ENCODE measurements around the gene ARSH. TPM values are rescaled to one million over a fixed set of nuclear protein-coding genes. Genes with fewer than 3 reads are reported as not detected.
"Not testable (repeated sequence)": the region's sequence is repeated elsewhere in the genome, so short reads cannot be mapped to it uniquely, and the experiment has no call there.

ARSH gene, protein sequence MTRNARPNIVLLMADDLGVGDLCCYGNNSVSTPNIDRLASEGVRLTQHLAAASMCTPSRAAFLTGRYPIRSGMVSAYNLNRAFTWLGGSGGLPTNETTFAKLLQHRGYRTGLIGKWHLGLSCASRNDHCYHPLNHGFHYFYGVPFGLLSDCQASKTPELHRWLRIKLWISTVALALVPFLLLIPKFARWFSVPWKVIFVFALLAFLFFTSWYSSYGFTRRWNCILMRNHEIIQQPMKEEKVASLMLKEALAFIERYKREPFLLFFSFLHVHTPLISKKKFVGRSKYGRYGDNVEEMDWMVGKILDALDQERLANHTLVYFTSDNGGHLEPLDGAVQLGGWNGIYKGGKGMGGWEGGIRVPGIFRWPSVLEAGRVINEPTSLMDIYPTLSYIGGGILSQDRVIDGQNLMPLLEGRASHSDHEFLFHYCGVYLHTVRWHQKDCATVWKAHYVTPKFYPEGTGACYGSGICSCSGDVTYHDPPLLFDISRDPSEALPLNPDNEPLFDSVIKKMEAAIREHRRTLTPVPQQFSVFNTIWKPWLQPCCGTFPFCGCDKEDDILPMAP
- polyA plus RNA-seq (ENCODE audit: insufficient read depth in 1 of 5, insufficient read length in 5 of 5, low replicate concordance in 1 of 5): under 1 TPM in 3 of 5 donors, not detected in 2; 0.10 to 0.13 (median 0.13) TPM
- long read RNA-seq, donor 1: 0 reads
- long read RNA-seq, donor 2: 0 reads
- long read RNA-seq, donor 3: 0 reads
- long read RNA-seq, donor 4: 0 reads
- long read RNA-seq, donor 5: 0 reads
- long read RNA-seq, donor 6: 0 reads
- long read RNA-seq, donor 7: 0 reads
- long read RNA-seq, donor 8: 0 reads

DNA sequence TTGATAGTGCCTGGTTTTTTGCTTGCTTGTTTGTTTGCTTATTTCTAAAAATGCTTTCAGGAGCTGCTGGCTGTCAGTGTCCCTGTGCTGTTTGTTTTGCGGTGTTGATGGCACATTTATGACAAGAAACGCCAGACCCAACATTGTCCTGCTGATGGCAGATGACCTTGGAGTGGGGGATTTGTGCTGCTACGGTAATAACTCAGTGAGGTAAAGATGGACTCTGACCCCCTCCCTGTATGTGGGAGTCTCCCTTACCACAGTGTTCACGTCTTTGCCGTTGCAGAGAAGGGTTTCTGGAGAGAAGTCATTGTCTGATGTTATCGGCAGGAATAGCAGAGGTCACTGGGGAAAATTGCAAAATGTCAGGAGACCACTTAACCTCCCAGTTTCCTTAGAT lies at the start of gene ARSH:
TSS of gene ARSH (plus strand) at position 52 of the 400 bp plus-strand sequence. CDS start at position 119, 67 bp downstream.
- no peak for DNase-seq

DNA sequence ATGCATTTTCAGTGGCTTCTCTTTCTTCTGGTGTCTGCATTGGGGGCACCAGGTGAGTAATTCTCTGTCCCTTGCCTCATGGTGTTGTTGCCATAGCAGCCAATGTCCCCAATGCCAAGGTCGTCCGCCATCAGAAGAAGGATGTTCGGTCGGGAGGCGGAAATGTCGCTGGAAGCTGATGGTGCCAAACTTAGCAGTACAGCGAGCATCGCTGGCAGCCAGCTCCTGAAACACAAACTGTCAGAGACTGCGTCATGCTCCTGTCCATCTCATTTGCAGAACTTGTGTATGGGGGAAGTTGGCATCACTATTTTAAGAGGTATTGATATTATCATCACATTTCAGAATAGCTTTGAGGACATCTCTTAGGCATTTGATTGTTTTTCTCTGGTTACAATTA lies 48.1 kb upstream of the ARSH start:
- no peak for DNase-seq

DNA sequence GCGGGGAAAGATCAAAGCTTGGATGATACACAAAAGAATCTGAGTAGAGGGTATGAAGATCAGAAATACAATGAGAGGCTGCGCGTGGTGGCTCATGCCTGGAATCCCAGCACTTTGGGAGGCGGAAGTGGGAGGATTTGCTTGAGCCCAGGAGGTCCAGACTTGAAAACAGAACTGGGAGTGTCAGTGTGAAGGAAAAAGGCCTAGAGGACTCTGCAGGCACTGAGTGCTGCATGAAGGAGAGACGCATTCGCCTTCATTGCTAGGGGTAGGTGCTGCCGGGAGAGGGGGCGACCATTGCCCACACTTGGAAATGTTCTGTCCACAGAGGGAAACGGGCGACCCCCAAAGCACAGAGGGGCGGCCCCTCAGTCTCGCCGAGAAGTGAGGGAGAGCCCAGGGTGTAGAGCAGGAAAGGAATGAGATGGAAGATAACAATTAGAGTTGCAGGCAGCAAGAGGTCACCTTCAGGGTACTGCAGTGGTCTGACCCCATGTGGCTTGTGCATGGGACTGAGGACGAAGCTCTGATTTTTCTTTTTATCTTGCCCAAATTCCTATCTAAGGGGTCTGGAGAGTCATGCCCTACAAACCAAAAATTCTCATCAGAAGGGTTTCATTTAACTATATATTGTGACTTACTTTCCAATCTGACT lies 45.4 kb upstream of the ARSH start:
- no peak for DNase-seq

DNA sequence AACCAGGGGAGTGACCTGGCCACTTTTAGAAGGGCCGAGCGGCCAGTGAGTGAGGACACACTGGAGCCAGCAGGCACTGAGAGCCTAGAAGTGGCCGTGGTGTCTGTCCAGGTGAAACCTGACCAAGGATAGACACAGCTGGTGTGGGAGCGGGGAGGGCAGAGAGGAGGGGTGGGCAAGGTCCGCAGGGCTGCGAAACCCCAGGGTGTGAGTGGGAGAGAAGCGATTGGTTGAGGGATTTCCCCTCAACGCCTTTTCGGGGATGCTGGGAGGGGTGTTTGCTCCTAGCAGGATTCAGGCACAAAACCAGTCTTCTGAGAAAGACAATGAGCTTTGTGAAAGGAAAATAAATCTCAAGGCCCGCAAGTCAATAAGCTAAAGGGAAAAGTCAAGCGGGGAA lies 44.0 kb upstream of the ARSH start:
- no peak for DNase-seq

DNA sequence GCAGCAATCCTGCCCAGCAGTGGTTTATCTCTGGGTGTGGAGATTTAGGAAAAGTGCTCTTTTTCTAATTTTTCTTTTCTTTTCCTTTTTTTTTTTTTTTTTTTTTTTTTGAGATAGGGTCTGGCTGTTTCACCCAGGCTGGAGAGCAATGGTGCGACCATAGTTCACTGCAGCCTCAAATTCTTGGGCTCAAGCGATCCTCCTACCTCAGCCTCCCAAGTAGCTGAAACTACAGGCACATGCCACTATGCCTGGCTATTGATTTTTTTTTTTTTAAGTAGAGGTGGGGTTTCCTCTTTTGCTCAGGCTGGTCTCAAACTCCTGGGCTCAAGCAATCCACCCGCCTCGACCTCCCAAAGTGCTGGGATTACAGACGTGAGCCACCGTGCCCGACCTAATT lies 42.9 kb upstream of the ARSH start:
- not testable (repeated sequence) for DNase-seq

DNA sequence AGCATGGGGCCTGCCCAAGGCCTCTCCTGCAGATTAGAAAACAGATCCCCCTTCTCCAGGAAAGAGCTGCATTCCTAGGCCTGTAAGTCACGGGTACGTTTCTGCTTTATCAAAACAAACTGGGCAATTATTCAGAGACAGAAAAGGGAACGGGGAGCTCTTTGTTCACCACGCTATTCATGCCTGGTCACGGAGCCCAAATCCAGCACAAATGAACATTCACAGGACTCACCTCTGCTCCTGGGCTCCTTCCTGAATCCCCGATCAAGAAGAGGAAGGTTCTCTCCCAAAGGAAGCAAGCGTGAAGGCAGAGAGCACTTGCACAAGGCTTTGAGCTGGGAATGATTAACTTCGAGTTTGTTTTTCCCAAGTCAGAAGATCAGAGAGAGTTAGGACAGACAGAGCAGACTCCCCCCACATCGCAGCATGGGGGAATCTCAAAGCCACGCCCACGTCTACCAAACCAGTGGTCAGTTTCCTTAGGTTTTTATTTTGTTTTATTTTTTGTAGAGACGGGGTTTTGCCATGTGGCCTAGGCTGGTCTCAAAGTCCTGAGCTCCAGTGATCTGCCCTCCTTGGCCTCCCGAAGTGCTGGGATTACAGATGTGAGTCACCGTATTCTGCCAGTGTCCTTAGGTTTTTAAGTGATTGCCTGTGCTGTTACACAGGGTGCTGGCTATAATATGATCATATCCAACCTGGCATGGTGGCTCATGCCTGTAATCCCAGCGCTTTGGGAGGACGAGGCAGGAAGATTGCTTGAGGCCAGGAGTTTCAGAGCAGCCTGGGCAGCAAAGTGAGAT lies 42.2 kb upstream of the ARSH start:
- DNase-seq: peak in 1 of 2 donors; percentile 13

DNA sequence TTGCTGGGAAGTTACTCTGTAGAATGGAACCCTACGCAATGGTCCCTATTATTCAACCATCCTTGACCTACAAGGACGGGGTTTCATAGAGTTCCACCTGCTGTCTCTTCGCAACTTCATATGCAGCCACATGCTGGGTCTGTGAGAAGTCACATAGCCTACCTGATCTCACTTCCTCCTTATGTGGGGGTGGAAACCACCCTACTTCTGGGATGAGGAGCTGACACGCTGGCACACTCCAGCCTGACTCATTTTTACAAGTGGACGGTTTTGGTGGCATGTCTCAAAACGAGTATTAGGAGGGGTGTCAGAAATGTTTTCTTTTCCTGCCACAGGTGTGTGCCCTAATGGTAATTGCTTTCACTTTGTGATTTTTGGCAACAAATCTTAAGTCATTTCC lies 40.4 kb upstream of the ARSH start:
- DNase-seq: no peak

DNA sequence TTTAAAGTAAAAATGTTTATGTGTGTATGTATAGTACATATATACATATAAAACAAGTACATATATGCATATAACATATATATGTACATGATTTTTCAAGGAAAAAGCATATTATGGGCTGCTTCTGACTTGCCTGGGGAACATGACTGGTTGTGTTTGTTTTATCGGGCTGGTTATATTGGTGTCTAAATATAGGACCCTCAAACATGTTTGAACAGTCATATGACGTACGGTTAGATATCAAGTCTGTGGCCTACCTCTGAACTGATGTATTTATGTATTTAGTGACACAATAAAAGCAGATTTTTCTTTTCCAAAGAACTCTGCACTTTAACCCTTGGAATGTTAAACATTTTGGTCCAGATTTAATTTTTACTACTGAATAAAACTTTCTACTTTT lies 39.3 kb upstream of the ARSH start:
- DNase-seq: no peak

DNA sequence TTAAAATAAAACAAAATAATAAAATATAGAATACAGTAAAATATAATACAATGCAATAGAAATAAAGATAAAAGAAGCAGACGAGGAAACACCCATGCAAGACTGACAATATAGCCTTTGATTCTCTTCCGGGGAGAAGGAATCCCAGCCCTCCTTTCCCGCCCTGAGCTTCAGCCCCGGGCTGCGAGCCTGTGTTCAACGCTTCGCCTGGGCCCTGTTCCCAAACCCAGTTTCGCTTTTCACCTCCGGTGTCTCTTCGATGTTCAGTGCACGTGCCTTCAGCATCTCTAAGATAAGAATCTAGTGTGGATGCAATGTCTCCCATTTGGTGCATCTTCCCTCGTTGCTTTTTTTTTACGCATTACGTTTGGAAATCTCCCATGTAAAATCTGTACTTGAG lies 38.8 kb upstream of the ARSH start:
- DNase-seq: no peak

DNA sequence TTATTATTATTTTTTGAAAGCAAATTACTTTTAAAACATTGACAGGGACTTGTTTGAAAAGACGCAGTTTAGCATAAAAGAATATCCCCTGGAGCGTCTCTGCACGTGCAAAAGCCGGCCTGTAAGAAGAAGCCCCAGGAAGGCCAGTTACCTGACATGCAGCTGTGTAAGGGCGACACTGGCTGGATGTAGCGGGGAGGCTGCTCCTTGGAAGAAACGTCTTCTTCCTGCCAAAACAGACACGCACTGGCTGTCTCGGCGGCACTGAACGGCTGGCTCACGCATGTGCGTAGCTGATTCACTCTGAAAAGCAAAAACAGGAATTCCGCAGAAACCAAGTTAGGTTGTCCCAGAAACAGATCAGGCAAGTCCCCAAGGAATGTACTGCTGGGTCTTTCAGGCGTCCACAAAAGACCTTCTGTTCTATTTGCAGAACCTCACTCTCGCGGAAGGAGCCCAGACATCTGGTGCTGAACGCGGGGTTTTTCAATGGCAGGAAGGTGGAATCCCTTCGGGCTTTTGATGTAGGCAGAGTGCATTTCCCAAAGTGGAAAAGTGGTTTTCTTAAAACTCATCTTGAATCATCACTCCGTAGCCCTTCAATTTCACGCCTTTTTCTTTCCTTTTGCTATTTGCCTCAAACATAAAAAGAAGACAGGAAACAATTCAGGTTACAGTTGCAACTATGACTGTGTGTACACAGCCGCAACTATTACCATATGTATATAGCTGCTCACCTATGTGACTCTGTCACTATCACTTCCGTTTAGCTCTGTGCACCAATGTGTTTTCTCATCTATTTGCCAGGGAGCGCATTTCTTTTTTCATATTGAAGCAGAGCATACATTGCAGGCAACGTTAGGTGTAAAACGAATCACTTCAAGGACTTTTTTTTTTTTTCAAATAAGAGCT lies 38.1 kb upstream of the ARSH start:
- no peak for DNase-seq

DNA sequence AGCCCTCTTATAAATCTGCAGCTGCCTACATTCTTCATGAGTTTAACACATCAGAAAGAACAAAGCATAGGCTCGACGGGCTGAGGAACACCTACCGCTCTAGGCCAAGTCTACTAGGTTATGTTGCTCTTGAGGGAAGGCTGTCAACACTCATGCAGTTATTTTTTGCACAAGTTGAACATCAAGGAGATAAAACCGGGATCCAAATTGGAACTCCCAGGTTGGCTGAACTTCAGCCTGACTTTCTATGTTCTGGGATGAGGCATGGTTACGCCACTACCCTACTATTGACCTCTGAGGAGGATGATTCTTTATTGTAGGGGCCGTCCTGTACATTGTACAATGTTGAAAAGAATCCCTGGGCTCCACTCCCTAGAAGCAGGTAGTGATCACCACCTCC lies 37.3 kb upstream of the ARSH start:
- no peak for DNase-seq

DNA sequence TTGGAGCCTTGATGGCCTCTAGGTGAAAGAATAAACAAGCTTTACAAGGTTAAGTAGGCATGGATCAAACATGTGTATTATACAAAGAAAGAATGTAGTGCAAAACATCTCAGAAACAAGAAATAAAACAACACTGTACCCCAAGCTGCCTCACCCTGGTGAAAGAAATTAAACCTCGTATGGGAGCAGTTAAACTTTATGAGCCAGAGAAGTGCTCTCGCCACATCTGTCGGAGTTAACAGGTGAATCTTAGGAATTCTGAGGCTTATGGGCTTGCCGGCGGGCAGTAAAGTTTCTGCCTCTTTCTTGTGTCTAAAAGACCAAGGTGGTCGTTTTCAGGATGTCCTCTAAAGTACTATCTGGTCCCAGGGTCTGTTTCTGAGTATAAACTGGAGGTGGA lies 34.0 kb upstream of the ARSH start:
- DNase-seq: no peak

DNA sequence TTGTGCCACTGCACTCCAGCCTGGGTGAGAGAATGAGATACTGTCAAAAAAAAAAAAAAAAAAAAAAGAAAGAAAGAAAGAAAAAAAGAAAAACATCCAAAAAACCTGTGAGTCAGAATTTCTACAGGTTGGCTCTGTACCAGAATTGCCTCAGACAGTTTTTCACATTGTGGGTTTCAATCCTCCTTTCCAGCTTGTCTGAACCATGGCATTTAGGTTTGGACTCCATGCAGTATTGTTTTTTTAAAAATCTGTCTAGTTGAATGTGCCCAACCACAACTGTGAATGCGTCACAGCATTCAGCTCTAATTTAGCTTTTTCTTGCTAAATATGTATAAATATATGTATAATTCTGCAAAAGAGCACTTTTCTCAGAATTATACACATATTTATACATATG lies 31.4 kb upstream of the ARSH start:
- no peak for DNase-seq

DNA sequence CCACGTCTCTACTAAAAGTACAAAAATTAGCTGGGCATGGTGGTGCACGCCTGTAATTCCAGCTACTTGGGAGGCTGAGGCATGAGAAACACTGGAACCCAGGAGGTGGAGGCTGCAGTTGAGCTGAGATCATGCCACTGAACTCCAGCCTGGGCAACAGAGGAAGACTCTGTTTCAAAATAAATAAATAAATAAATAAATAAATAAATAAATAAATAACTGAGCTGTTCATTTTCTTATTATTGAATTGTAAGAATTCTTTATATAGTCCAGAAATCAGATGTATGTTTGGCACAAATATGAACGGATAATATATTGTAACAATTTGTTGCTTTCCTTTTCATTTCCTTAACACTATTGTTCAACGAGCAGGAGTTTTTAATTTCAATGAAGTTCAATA lies 27.7 kb upstream of the ARSH start:
- not testable (repeated sequence) for DNase-seq

DNA sequence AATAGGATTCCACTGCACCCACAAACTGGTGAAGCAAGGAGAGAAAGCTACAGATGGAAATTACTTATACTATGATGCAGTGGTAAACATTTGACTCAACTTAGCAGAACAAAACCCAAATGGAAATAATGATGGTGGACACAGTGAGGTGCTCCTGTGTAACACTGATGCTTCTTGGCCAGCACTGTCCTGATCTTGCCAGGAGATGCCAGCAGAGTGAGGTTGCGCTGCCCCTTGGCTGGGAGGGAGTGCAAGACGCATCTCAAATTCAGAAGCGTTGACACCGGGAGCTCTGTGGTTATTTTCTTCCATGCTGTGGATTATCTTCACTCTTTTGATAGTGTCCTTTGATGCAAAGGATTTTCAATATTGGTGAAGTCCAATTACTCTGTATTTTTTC lies 22.0 kb upstream of the ARSH start:
- no peak for DNase-seq

DNA sequence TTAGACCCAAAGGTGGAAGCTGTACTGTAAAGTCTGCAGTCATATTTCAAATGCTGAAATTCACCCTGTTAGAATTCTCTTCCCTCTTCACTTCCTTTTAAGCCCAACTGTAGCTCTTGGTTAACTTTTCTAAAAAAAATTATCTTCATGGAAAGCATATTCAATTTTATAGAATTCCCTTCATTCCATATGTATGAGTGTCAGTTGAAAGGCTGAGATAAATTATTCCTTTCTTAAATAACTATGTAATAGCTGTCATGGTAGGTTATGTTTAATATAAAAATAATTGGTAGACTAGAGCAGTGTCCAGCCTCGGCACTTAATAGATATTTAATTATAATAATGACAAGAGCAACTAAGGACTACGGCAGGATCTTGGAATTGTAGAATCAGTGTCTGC lies 16.8 kb upstream of the ARSH start:
- DNase-seq: no peak

DNA sequence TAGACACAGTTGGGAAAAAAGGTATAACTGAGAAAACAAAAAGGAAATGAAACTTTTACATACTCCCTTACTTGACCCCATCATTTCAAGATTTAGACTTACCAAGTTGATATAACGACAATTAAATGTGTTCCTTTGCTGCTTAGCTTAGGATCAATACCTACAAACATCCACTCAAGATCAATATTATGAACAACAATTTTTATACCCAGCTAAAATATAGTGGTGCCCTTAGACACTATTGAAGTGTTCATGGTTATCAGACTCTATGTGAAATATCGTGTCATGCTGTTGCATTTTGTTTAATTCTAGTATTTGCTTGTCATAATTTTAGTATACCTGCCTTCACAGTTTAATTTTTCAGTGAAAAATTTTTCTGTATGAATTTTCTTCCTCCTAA lies 4.2 kb downstream of the ARSH start:
- DNase-seq: no peak

DNA sequence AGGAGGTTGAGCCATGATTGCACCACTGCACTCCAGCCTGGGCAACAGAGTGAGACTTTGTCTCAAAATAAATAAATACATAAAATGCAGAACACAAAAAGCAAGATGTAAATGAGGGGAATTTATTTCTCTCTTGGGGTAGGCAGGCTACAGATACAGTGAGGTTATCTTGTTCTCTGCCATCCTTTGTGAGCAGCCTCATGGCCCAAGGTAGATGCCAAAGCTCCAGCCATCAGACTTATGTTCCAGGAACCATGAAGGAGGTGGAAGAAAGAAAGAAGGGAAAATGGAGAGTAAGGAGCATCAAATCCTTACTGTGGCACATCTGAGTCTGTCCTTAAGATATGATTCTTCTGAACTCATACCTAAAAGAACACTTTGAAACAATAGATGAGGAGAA lies 11.1 kb downstream of the ARSH start:
- DNase-seq: no peak

DNA sequence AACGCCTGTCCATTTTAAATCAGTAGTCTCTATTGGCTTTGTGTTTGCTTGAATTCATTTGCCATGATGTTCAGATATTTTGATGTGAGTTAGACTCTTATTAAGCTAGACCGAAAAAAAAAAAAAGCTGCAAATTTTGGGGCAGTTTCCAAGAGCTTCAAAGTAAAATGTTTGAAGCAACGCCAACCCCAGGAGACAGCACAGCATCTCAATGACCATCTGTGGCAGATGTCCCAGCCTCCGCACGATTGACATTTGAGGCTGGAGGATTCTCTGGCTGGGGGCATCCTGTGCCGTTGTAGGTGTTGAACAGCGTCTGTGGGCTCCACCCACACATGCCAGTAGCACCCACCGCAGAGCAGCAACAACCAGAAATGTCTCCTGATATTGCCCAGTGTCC lies 17.8 kb downstream of the ARSH start:
- no peak for DNase-seq

DNA sequence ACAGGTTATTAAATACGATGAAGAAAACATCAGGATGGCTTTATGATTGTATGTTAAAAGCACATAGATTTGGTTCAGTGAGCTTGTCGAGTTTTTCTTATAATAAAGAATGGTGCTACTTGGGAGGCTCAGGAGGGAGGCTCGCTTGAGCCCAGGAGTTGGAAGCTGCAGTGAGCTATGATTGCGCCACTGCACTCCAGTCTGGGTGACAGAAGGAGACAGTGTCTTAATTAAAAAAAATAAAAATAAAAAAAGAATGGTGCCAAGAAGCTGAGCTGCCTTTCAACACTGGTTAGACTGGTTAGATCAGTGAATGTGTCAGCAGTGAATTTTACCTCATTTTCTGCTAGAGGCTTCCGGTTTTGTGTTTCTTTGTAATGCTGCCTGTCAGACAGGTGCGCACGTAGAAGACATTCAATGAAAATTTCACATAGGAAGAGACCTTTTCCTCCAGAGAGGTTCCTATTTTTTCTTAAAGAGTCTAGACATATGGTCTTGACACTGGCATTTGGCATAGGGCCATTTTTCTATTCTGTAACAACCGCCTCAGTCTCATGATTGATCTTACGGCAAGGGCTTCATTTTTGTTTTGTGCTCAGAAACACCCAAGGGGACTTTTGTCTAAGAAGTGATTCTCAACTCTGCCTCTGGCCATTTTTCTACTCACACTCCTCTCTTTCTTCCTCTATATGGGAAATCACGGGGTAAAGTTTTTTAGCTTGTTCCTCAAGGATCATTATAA lies 19.9 kb downstream of the ARSH start:
- peak in 1 of 2 donors; percentile 14 for DNase-seq

All from right lung (tissue), 10 donors.